ENCODE measurements around the gene SDK1.

SDK1 gene

GRCh38 chr7:3427957-3428356 lies 126.9 kb downstream of the SDK1 start:
- no peaks in the 10 kb centered on the region for H3K36me3 ChIP-seq (ENCODE audit: insufficient read depth, low read length)
- no peak overlapping the region for H3K9ac ChIP-seq (ENCODE audit: low read length)
- no peaks in the 10 kb centered on the region for H3K9me3 ChIP-seq (ENCODE audit: low read length)
- no peak overlapping the region for H3K27ac ChIP-seq (ENCODE audit: low read depth, low read length)
- H3K4me3 ChIP-seq (ENCODE audit: low read depth in 1 of 2, low read length in 2 of 2), result no peak overlapping the region
- no peaks in the 10 kb centered on the region for H3K4me1 ChIP-seq (ENCODE audit: insufficient read depth, low read length)
- H3K27me3 ChIP-seq (ENCODE audit: control insufficient read depth in 1 of 2, insufficient read depth in 2 of 2, low read length in 2 of 2), result no peaks in the 10 kb centered on the region

GRCh38 chr7:3429981-3430380 lies 128.9 kb downstream of the SDK1 start:
- no peaks in the 10 kb centered on the region for H3K4me1 ChIP-seq (ENCODE audit: insufficient read depth, low read length)
- H3K27me3 ChIP-seq (ENCODE audit: control insufficient read depth in 1 of 2, insufficient read depth in 2 of 2, low read length in 2 of 2), result no peaks in the 10 kb centered on the region
- no peak overlapping the region for H3K27ac ChIP-seq (ENCODE audit: low read depth, low read length)
- no peaks in the 10 kb centered on the region for H3K9me3 ChIP-seq (ENCODE audit: low read length)
- no peaks in the 10 kb centered on the region for H3K36me3 ChIP-seq (ENCODE audit: insufficient read depth, low read length)
- no peak overlapping the region for H3K4me3 ChIP-seq (ENCODE audit: low read depth in 1 of 2, low read length in 2 of 2)
- H3K9ac ChIP-seq (ENCODE audit: low read length), result no peak overlapping the region

- no peaks in the 10 kb centered on the region for H3K27me3 ChIP-seq (ENCODE audit: control insufficient read depth in 1 of 2, insufficient read depth in 2 of 2, low read length in 2 of 2)
- H3K36me3 ChIP-seq (ENCODE audit: insufficient read depth, low read length), result no peaks in the 10 kb centered on the region
- H3K4me3 ChIP-seq (ENCODE audit: low read depth in 1 of 2, low read length in 2 of 2), result no peak overlapping the region
Measured at GRCh38 chr7:3430588-3430987, 129.5 kb downstream of the SDK1 start.

GRCh38 chr7:3431306-3431705 lies 130.3 kb downstream of the SDK1 start:
- no peaks in the 10 kb centered on the region for H3K36me3 ChIP-seq (ENCODE audit: insufficient read depth, low read length)
- no peak overlapping the region for H3K27ac ChIP-seq (ENCODE audit: low read depth, low read length)
- no peak overlapping the region for H3K9ac ChIP-seq (ENCODE audit: low read length)
- no peaks in the 10 kb centered on the region for H3K27me3 ChIP-seq (ENCODE audit: control insufficient read depth in 1 of 2, insufficient read depth in 2 of 2, low read length in 2 of 2)
- no peaks in the 10 kb centered on the region for H3K4me1 ChIP-seq (ENCODE audit: insufficient read depth, low read length)
- no peaks in the 10 kb centered on the region for H3K9me3 ChIP-seq (ENCODE audit: low read length)
- no peak overlapping the region for H3K4me3 ChIP-seq (ENCODE audit: low read depth in 1 of 2, low read length in 2 of 2)

More at GRCh38 chr7:3430588-3430987, 129.5 kb downstream of the SDK1 start:
- Histone ChIP-seq H3K9ac (ENCODE audit: low read length) (no peak overlapping the region), H3K27ac (ENCODE audit: low read depth, low read length) (no peak overlapping the region), H3K9me3 (ENCODE audit: low read length) (no peaks in the 10 kb centered on the region), H3K4me1 (ENCODE audit: insufficient read depth, low read length) (no peaks in the 10 kb centered on the region)

- H3K27ac ChIP-seq (ENCODE audit: low read depth, low read length), result no peak overlapping the region
- no peak overlapping the region for H3K9ac ChIP-seq (ENCODE audit: low read length)
- H3K9me3 ChIP-seq (ENCODE audit: low read length), result no peaks in the 10 kb centered on the region
- no peak overlapping the region for H3K4me3 ChIP-seq (ENCODE audit: low read depth in 1 of 2, low read length in 2 of 2)
- H3K27me3 ChIP-seq (ENCODE audit: control insufficient read depth in 1 of 2, insufficient read depth in 2 of 2, low read length in 2 of 2), result no peaks in the 10 kb centered on the region
- H3K36me3 ChIP-seq (ENCODE audit: insufficient read depth, low read length), result no peaks in the 10 kb centered on the region
- no peaks in the 10 kb centered on the region for H3K4me1 ChIP-seq (ENCODE audit: insufficient read depth, low read length)
Measured at GRCh38 chr7:3432911-3433310, 131.9 kb downstream of the SDK1 start.

GRCh38 chr7:3434611-3435010 lies 133.6 kb downstream of the SDK1 start:
- no peak overlapping the region for H3K27ac ChIP-seq (ENCODE audit: low read depth, low read length)
- no peak overlapping the region for H3K4me3 ChIP-seq (ENCODE audit: low read depth in 1 of 2, low read length in 2 of 2)
- H3K9me3 ChIP-seq (ENCODE audit: low read length), result no peaks in the 10 kb centered on the region
- H3K27me3 ChIP-seq (ENCODE audit: control insufficient read depth in 1 of 2, insufficient read depth in 2 of 2, low read length in 2 of 2), result no peaks in the 10 kb centered on the region
- no peak overlapping the region for H3K9ac ChIP-seq (ENCODE audit: low read length)
- no peaks in the 10 kb centered on the region for H3K4me1 ChIP-seq (ENCODE audit: insufficient read depth, low read length)
- no peaks in the 10 kb centered on the region for H3K36me3 ChIP-seq (ENCODE audit: insufficient read depth, low read length)

GRCh38 chr7:3436112-3436511 lies 135.1 kb downstream of the SDK1 start:
- H3K4me1 ChIP-seq (ENCODE audit: insufficient read depth, low read length), result no peaks in the 10 kb centered on the region
- no peaks in the 10 kb centered on the region for H3K27me3 ChIP-seq (ENCODE audit: control insufficient read depth in 1 of 2, insufficient read depth in 2 of 2, low read length in 2 of 2)
- no peaks in the 10 kb centered on the region for H3K36me3 ChIP-seq (ENCODE audit: insufficient read depth, low read length)
- H3K9me3 ChIP-seq (ENCODE audit: low read length), result no peaks in the 10 kb centered on the region
- H3K4me3 ChIP-seq (ENCODE audit: low read depth in 1 of 2, low read length in 2 of 2), result no peak overlapping the region
- no peak overlapping the region for H3K9ac ChIP-seq (ENCODE audit: low read length)
- no peak overlapping the region for H3K27ac ChIP-seq (ENCODE audit: low read depth, low read length)

- Histone ChIP-seq H3K27me3 (ENCODE audit: control insufficient read depth in 1 of 2, insufficient read depth in 2 of 2, low read length in 2 of 2) (no peaks in the 10 kb centered on the region), H3K4me3 (ENCODE audit: low read depth in 1 of 2, low read length in 2 of 2) (no peak overlapping the region), H3K36me3 (ENCODE audit: insufficient read depth, low read length) (no peaks in the 10 kb centered on the region), H3K27ac (ENCODE audit: low read depth, low read length) (no peak overlapping the region), H3K4me1 (ENCODE audit: insufficient read depth, low read length) (no peaks in the 10 kb centered on the region), H3K9ac (ENCODE audit: low read length) (no peak overlapping the region), H3K9me3 (ENCODE audit: low read length) (no peaks in the 10 kb centered on the region)
Measured at GRCh38 chr7:3436746-3437145, 135.7 kb downstream of the SDK1 start.

- H3K27ac ChIP-seq (ENCODE audit: low read depth, low read length), result no peak overlapping the region
- no peaks in the 10 kb centered on the region for H3K4me1 ChIP-seq (ENCODE audit: insufficient read depth, low read length)
Measured at GRCh38 chr7:3437467-3437866, 136.4 kb downstream of the SDK1 start.

GRCh38 chr7:3438352-3438751 lies 137.3 kb downstream of the SDK1 start:
- no peak overlapping the region for H3K9ac ChIP-seq (ENCODE audit: low read length)
- H3K27me3 ChIP-seq (ENCODE audit: control insufficient read depth in 1 of 2, insufficient read depth in 2 of 2, low read length in 2 of 2), result no peaks in the 10 kb centered on the region
- H3K9me3 ChIP-seq (ENCODE audit: low read length), result no peaks in the 10 kb centered on the region
- H3K36me3 ChIP-seq (ENCODE audit: insufficient read depth, low read length), result no peaks in the 10 kb centered on the region
- no peak overlapping the region for H3K27ac ChIP-seq (ENCODE audit: low read depth, low read length)
- no peaks in the 10 kb centered on the region for H3K4me1 ChIP-seq (ENCODE audit: insufficient read depth, low read length)
- no peak overlapping the region for H3K4me3 ChIP-seq (ENCODE audit: low read depth in 1 of 2, low read length in 2 of 2)

More at GRCh38 chr7:3437467-3437866, 136.4 kb downstream of the SDK1 start:
- Histone ChIP-seq H3K36me3 (ENCODE audit: insufficient read depth, low read length) (no peaks in the 10 kb centered on the region), H3K4me3 (ENCODE audit: low read depth in 1 of 2, low read length in 2 of 2) (no peak overlapping the region), H3K9ac (ENCODE audit: low read length) (no peak overlapping the region), H3K27me3 (ENCODE audit: control insufficient read depth in 1 of 2, insufficient read depth in 2 of 2, low read length in 2 of 2) (no peaks in the 10 kb centered on the region), H3K9me3 (ENCODE audit: low read length) (no peaks in the 10 kb centered on the region)

GRCh38 chr7:3439333-3440030 lies 138.4 kb downstream of the SDK1 start:
- no peaks in the 10 kb centered on the region for H3K36me3 ChIP-seq (ENCODE audit: insufficient read depth, low read length)
- no peaks in the 10 kb centered on the region for H3K9me3 ChIP-seq (ENCODE audit: low read length)
- H3K4me3 ChIP-seq (ENCODE audit: low read depth in 1 of 2, low read length in 2 of 2), result no peak overlapping the region
- H3K27ac ChIP-seq (ENCODE audit: low read depth, low read length), result no peak overlapping the region
- no peaks in the 10 kb centered on the region for H3K4me1 ChIP-seq (ENCODE audit: insufficient read depth, low read length)
- H3K27me3 ChIP-seq (ENCODE audit: control insufficient read depth in 1 of 2, insufficient read depth in 2 of 2, low read length in 2 of 2), result no peaks in the 10 kb centered on the region
- H3K9ac ChIP-seq (ENCODE audit: low read length), result no peak overlapping the region

- Histone ChIP-seq H3K4me3 (ENCODE audit: low read depth in 1 of 2, low read length in 2 of 2) (no peak overlapping the region), H3K4me1 (ENCODE audit: insufficient read depth, low read length) (no peaks in the 10 kb centered on the region), H3K9me3 (ENCODE audit: low read length) (peaks cover 3% of the 10 kb centered on the region), H3K27me3 (ENCODE audit: control insufficient read depth in 1 of 2, insufficient read depth in 2 of 2, low read length in 2 of 2) (no peaks in the 10 kb centered on the region), H3K36me3 (ENCODE audit: insufficient read depth, low read length) (no peaks in the 10 kb centered on the region), H3K9ac (ENCODE audit: low read length) (no peak overlapping the region), H3K27ac (ENCODE audit: low read depth, low read length) (no peak overlapping the region)
Measured at GRCh38 chr7:3440509-3440908, 139.5 kb downstream of the SDK1 start.

Data from muscle layer of colon (tissue), 2 donors.